ENCODE measurements around the gene GSE1.

GSE1 gene

GRCh38 chr16:85573696-85574641 is 39.2 kb upstream of the GSE1 start:
- DNase-seq (ENCODE audit: low read depth in 2 of 2) = no peak

DNA sequence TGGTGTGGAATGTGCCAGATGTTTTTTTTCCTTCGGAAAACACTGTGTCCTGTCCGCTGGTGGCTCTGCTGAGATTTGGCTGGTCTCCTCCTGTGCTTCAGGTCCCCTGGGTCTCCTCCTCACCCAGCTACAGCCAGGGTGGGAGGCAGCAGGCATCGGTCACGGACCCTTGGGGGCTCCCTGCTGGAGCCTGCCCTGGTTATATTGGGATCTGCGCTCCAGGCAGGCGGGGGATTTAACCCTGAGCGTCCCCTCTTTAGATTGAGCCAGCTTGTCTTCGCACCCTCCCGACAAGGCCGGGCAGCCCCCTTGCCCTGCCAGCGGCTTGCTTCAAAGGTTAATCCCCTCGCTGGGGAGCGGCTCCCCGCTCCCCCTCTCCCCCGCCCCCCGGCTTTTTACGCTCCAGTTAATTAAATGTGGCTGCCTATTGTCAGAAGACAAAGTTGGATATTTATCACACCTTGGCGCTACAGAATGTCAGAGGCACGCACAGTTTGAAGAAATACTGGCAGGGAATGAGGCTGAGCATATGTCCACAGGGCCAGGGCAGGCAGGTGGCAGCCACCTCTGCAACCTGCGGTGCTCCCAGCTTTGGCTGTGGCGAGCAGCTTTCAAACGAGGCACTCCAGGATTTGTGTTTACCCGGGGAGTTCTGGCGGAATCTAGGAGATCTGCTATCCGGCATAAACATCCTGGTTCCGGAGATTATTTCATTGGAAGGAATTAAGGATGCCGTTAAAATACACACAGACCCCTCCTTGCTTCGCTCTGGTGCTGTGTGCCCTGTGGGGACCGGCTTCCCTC is 38.2 kb upstream of the GSE1 start:
- no peak for DNase-seq (ENCODE audit: low read depth in 2 of 2)

- DNase-seq (ENCODE audit: low read depth in 2 of 2) = no peak
These were observed 37.2 kb upstream of the GSE1 start for GRCh38 chr16:85575920-85576319.

DNA sequence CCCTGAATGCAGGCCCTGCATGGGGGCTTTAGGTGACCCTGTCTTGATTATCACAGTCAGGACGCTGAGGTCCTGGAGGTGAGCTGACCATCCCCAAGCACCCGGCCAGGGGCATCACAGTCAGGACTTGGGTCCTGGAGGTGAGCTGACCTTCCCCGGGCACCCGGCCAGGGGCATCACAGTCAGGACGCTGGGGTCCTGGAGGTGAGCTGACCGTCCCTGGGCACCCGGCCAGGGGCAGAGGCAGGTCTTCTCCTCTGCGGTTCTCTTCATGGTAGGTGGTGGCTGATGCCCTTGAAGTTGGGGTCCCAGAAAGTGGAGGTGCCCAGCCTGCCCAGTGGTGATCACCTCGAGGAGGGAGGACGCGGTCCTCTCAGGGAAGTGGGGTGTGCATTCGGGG is 36.2 kb upstream of the GSE1 start:
- DNase-seq (ENCODE audit: low read depth in 2 of 2) = no peak

GRCh38 chr16:85577899-85578598 is 35.1 kb upstream of the GSE1 start:
- no peak for DNase-seq (ENCODE audit: low read depth in 2 of 2)

DNA sequence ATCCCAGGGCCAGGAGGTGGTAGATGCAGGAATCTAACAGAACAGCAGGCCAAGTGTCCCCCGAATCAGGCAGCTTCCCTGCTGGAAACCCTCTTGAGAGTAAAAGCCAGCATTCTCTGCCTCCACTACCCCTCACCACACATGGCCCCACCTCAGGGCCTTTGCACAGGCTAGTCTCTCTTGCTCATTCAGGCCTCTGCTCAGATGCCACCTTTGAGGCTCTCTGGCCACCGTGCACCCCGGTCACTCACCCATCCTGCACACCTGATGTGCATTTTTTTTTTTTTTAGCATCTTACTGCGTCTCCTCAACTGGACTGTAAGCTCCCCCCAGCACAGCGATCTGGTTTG is 34.5 kb upstream of the GSE1 start:
- DNase-seq (ENCODE audit: low read depth in 2 of 2) = no peak

GRCh38 chr16:85579191-85579590 is 33.9 kb upstream of the GSE1 start:
- DNase-seq (ENCODE audit: low read depth in 2 of 2) = no peak

DNA sequence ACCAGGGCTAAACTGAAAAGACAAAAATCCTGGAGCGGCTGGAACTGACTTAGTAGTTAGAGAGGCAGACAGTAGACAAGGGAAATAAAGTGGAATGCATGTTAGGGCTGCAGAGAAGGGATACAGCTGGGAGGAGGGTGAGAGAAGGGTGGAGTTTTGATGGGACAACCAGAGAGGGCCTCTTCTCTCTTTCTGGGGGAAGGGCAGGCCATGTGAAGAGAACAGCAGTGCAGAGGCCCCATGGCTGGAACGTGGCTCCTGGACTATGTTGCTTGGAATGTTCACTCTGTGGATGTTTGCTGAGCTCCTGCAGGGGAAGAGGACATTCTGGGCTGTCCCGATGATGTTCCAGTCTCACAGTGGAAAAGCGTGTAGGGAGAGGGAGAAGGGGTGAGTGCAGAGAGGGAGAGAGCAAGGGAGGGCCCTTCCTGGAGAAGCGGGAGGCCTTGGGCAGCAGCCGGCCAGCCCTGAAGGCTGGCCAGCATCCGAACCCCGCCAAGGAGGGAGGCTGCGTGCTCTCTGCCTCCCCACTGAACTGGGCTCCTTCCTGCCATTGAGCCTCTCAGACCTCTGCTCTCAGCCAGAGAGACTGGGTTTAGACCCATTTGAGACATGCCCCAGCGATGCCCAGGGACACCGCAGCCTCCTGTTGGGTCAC is 33.1 kb upstream of the GSE1 start:
- DNase-seq (ENCODE audit: low read depth in 2 of 2) = no peak

DNA sequence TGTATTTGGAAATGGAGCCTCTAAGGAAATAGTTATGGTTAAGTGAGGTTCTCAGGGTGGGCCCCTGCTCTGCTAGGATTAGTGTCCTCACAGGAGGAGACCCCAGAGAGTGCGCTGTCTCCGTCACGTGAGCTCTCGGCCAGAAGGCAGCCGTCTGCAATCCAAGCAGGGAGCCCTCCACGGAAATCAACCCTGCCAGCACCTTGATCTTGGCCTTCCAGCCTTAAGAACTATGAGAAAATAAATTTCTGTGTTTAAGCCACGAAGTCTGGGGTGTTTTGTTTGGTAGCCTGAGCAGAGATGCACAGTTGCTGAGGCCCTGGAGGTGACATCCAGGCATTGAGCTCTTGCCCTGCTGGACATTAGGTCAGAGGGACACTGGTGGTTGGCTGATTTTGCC is 32.4 kb upstream of the GSE1 start:
- DNase-seq (ENCODE audit: low read depth in 2 of 2) = no peak

- no peak for DNase-seq (ENCODE audit: low read depth in 2 of 2)
These were observed 30.7 kb upstream of the GSE1 start for GRCh38 chr16:85582229-85582991.

DNA sequence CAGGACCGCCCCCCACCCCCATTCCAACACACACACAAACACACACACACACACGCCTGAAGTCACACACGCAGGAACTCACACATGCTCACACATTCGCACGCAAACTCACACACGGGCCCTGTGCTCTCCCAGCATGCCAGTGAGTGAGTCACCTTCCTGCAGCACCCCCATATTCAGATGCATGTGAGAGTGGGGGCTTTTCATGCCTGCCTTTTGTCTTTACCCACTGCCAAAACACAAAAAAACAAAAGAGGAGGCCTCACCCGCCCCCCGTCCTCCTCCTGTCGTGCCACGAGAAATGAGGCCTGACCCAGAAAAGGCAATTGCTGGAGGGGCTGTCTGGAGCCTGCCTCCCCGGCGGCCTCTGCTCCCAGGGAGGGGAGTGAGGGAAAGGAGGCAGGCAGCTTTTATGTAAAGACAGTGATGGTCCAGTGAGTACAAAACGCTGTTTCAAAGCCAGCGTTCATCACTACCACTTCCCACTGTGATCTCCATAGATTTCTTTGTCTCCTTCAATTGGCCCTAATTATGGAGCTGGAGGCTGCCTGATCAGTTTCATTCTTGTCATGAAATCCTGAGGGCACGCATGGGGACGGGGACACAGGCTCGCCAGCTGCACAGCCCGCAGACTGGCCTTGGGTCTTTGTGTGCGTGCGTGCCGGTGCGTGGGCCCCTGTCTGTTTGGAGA is 29.5 kb upstream of the GSE1 start:
- DNase-seq (ENCODE audit: low read depth in 2 of 2) = no peak

GRCh38 chr16:85584267-85584666 is 28.9 kb upstream of the GSE1 start:
- DNase-seq (ENCODE audit: low read depth in 2 of 2) = no peak

- no peak for DNase-seq (ENCODE audit: low read depth in 2 of 2)
These were observed 28.3 kb upstream of the GSE1 start for GRCh38 chr16:85584819-85585282.

- DNase-seq (ENCODE audit: low read depth in 2 of 2) = no peak
These were observed 27.4 kb upstream of the GSE1 start for GRCh38 chr16:85585711-85586110.

GRCh38 chr16:85586380-85587104 is 26.6 kb upstream of the GSE1 start:
- no peak for DNase-seq (ENCODE audit: low read depth in 2 of 2)

DNA sequence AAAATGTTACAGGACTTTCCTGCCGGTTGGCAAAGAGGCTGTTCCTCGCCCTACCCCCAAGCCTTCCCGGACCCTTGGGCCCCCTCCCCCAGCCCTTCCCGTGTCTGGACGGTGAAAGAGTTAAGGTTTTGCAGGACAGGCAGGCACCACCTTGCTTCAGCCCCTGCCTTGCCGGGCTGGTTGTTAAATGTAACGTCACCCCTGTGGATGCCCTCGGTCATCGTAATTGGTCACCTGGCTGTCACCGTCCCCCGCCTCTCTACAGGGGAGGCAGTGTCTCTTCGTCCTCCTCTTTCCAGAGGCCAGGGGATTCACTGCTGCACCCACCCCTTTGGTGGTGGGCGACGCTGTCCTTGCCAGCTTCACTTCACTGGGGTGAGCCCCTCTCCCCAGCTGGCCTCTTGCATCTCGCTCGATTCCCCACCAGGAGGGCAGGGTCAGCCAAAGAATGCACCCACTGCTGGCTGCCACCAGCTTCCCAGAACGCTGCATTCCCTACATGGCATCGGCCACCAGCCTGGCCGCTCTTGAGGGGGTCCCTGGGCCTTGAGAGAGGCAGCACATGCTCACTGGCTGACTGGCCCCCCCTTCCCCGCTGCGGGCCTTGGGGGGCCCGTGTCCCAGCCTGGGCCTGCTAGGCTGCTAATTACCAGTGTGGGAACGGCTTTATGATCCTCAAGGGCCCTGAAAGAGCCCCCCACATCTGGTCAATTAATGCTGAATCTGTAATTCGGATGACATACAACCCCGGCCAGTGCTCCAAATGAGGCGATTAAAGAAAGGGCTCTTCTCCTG is 25.2 kb upstream of the GSE1 start:
- DNase-seq (ENCODE audit: low read depth in 2 of 2) = no peak

- DNase-seq (ENCODE audit: low read depth in 2 of 2) = no peak
These were observed 24.3 kb upstream of the GSE1 start for GRCh38 chr16:85588562-85589503.
